Esophagus squamous epithelium (tissue), 5 donors: ENCODE results near the gene UNC93B1. TPM values are rescaled to one million over a fixed set of nuclear protein-coding genes. Genes with fewer than 3 reads are reported as not detected.

Experiments
- DNase-seq: peaks from one replicate; lab custom pipeline; 2025; lab: John Stamatoyannopoulos, UW
- H3K27ac ChIP-seq, 4 donors: fragments of 200-600 bp; sonication (generic); one replicate each; pipeline ENCODE4 v1.5.1; 2016 to 2019; ENCODE audit warnings: mild to moderate bottlenecking in 1 of 4
- H3K27me3 ChIP-seq, 4 donors: fragments of 200-600 bp; sonication (generic); 1 replicate in 3 of 4; 2 replicates in 1 of 4; pipeline versions ENCODE4 v1.5.1 to v1.6.0; 2017 to 2021; ENCODE audit warnings: antibody characterized with exemption in 1 of 4
- H3K36me3 ChIP-seq, 3 donors: fragments of 200-600 bp; sonication (generic); one replicate each; pipeline ENCODE4 v1.5.1; 2016 to 2019
- H3K4me1 ChIP-seq, 3 donors: fragments of 200-600 bp; sonication (generic); one replicate each; pipeline ENCODE4 v1.5.1; 2017 to 2019
- H3K4me3 ChIP-seq, 4 donors: fragments of 200-600 bp; sonication (generic); 1 replicate in 3 of 4; 2 replicates in 1 of 4; pipeline ENCODE4 v1.5.1; 2016 to 2019; ENCODE audit warnings: mild to moderate bottlenecking in 2 of 4, moderate library complexity in 1 of 4
- H3K9me3 ChIP-seq, 3 donors: fragments of 200-600 bp; sonication (generic); one replicate each; pipeline ENCODE4 v1.5.1; 2016 to 2019
- POLR2A ChIP-seq, 4 donors: fragments of 450-650 bp; IDR thresholded peaks; one replicate each; pipeline ENCODE4 v1.6.1; 2017; ENCODE audit warnings: antibody characterized with exemption in 4 of 4, mild to moderate bottlenecking in 4 of 4, moderate library complexity in 3 of 4
- WGBS, 2 donors: methylation state at CpG; one replicate each; pipeline ENCODE4 v1.1.5; 2018; 5-methylcytosine and 5-hydroxymethylcytosine counted together
- intact Hi-C: fragments of 100-400 bp; cut with DNase I; formaldehyde crosslinking; loops from one replicate; pipeline ENCODE4 v1.15.0; 2022
- total RNA-seq, 4 donors: library from RNA; depleted of rRNA; stranded (reverse); fragments of >200 nt; gene quantifications; one replicate each; pipeline ENCODE4 v1.1.0, GENCODE V29; 2016
- TF ChIP-seq, protein P1 (sequence below), 6 experiments: fragments of 450-650 bp in 4 of 6; fragments of 200-600 bp in 2 of 6; sonication (generic) in 2 of 6; IDR thresholded peaks; one replicate each; pipeline ENCODE4 v1.5.1; 2016 to 2019; ENCODE audit warnings: antibody characterized with exemption in 6 of 6, mild to moderate bottlenecking in 4 of 6, moderate library complexity in 4 of 6
- donor health status: DM: yes; HTN: yes; CAD: no.

Gene UNC93B1
- total RNA-seq, 4 donors from 2014 or later = 13.5 to 38.0 (median 31.5) TPM

DNA sequence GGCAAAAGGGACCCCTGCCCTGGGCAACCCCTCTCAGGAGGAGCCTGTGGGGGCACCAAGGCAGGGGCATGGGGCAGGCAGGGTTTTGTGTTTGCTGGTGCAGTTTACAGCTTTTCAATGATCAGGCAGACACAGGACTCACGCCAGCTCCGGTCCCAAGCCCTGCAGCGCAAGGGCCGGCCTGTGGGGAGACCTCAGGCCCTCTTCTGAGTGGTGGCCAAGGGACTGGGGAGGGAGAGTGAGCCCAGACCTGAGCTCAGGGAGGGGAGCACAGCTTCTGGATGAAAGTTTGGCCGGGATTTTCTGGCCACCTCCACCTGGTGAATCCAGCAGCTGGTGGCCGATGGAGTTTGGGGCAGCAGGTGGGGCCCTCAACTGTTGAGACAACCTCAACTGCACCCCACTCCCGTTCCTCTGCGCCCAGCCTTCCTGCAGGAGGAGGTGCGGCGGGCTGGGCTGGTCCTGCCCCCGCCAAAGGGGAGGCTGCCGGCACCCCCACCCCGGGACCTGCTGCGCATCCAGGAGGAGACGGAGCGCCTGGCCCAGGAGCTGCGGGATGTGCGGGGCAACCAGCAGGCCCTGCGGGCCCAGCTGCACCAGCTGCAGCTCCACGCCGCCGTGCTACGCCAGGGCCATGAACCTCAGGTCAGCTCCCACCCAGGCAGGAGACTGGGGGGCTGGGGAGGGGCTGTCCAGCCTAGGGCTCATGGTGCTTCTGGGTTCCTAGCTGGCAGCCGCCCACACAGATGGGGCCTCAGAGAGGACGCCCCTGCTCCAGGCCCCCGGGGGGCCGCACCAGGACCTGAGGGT is 38.5 kb upstream of the UNC93B1 start:
- intact Hi-C loops = no loop called here
- peaks cover 12 to 57% (median 28%) of the 10 kb centered on the region in 3 donors for H3K36me3 ChIP-seq
- peak overlapping the region in 3 of 4 donors; percentile 45 to 52 (median 47) for H3K27ac ChIP-seq
- no peak overlapping the region for H3K4me3 ChIP-seq
- H3K4me1 ChIP-seq = peaks cover 36 to 70% (median 51%) of the 10 kb centered on the region in 3 donors
- no CpG with 5 or more reads among the region's 27 CpGs for WGBS, 2 donors
- DNase-seq = no peak
- H3K9me3 ChIP-seq = no peaks in the 10 kb centered on the region
- no peak for TF ChIP-seq POLR2A (IDR thresholded peaks at IDR 0.05)
- TF ChIP-seq, protein P1, sequence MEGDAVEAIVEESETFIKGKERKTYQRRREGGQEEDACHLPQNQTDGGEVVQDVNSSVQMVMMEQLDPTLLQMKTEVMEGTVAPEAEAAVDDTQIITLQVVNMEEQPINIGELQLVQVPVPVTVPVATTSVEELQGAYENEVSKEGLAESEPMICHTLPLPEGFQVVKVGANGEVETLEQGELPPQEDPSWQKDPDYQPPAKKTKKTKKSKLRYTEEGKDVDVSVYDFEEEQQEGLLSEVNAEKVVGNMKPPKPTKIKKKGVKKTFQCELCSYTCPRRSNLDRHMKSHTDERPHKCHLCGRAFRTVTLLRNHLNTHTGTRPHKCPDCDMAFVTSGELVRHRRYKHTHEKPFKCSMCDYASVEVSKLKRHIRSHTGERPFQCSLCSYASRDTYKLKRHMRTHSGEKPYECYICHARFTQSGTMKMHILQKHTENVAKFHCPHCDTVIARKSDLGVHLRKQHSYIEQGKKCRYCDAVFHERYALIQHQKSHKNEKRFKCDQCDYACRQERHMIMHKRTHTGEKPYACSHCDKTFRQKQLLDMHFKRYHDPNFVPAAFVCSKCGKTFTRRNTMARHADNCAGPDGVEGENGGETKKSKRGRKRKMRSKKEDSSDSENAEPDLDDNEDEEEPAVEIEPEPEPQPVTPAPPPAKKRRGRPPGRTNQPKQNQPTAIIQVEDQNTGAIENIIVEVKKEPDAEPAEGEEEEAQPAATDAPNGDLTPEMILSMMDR (IDR thresholded peaks at IDR 0.05) = no peak
- no peaks in the 10 kb centered on the region for H3K27me3 ChIP-seq

DNA sequence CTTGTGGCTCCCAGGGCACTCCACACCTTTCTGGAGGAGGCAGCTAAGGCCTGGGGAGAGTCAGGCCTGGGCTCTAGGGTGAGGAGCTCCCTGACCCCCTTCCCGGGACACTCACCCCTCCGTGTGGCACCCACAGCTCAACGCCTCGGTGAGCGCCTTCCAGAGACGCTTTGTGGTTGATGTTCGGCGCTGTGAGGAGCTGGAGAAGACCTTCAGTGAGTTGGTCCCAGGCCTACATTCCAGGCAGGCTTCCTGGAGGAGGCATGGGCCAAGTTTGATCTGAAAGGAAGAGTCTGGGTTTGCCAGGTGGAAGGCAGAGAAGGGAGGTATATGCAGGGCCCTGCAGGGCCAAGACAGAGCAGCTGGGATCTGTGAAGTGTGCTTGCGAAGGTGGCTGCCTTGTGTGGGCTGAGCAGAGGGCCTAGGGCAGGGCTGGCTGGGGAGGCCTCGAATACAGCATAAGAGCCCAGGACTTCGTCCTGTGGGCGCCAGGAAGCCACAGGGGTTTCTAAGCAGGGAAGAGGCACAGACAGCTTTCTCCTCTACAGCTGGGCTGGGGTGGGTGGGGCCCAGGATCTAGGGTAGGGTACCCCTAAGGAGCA is 37.8 kb upstream of the UNC93B1 start:
- no CpG with 5 or more reads among the region's 12 CpGs for WGBS, 2 donors
- intact Hi-C loops = no loop called here
- peaks cover 12 to 53% (median 28%) of the 10 kb centered on the region in 3 donors for H3K36me3 ChIP-seq
- H3K4me3 ChIP-seq = peak overlapping the region in 1 of 4 donors; percentile 96
- peaks cover 43 to 75% (median 57%) of the 10 kb centered on the region in 3 donors for H3K4me1 ChIP-seq
- no peaks in the 10 kb centered on the region for H3K27me3 ChIP-seq
- no peak for DNase-seq
- TF ChIP-seq, protein P1 (IDR thresholded peaks at IDR 0.05) = no peak
- TF ChIP-seq POLR2A (IDR thresholded peaks at IDR 0.05) = no peak
- H3K9me3 ChIP-seq = no peaks in the 10 kb centered on the region
- H3K27ac ChIP-seq = peak overlapping the region; percentile 89 to 90 (median 90)

DNA sequence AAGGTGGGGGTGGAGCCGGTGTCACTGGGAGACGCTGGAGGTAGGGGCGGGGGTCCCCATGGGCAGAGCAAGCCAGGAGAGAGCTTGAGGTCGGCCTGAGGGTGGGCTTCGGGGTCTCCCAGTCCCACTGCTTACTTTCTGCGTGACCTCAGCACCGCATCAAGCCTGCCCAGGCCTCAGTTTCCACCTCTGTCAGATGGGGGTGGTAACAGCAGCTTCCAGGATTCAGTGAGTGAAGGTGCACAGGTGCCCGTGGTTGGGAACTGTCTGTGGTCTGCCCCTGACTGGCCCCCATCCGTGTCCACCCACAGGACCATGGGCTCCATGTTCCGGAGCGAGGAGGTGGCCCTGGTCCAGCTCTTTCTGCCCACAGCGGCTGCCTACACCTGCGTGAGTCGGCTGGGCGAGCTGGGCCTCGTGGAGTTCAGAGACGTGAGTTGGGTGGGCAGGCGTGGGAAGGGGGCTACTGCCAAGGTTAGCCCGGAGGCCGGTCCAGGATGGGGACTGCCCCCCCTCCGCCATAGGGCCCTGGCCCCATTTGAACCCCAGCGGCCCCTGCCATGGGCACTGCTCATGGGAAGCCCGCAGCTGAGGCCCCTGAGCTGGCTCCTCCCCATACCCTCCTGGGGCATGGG is 37.2 kb upstream of the UNC93B1 start:
- DNase-seq = no peak
- WGBS, 2 donors = 72 to 100% methylated on average over 1 to 7 of the region's 23 CpGs
- H3K4me1 ChIP-seq = peaks cover 47 to 81% (median 63%) of the 10 kb centered on the region in 3 donors
- TF ChIP-seq, protein P1 (IDR thresholded peaks at IDR 0.05) = no peak
- TF ChIP-seq POLR2A (IDR thresholded peaks at IDR 0.05) = no peak
- H3K27ac ChIP-seq = peak overlapping the region; percentile 89 to 90 (median 90)
- peaks cover 12 to 53% (median 22%) of the 10 kb centered on the region in 3 donors for H3K36me3 ChIP-seq
- intact Hi-C loops = no loop called here
- H3K27me3 ChIP-seq = no peaks in the 10 kb centered on the region
- no peaks in the 10 kb centered on the region for H3K9me3 ChIP-seq
- H3K4me3 ChIP-seq = peak overlapping the region; percentile 68 to 96 (median 74)

DNA sequence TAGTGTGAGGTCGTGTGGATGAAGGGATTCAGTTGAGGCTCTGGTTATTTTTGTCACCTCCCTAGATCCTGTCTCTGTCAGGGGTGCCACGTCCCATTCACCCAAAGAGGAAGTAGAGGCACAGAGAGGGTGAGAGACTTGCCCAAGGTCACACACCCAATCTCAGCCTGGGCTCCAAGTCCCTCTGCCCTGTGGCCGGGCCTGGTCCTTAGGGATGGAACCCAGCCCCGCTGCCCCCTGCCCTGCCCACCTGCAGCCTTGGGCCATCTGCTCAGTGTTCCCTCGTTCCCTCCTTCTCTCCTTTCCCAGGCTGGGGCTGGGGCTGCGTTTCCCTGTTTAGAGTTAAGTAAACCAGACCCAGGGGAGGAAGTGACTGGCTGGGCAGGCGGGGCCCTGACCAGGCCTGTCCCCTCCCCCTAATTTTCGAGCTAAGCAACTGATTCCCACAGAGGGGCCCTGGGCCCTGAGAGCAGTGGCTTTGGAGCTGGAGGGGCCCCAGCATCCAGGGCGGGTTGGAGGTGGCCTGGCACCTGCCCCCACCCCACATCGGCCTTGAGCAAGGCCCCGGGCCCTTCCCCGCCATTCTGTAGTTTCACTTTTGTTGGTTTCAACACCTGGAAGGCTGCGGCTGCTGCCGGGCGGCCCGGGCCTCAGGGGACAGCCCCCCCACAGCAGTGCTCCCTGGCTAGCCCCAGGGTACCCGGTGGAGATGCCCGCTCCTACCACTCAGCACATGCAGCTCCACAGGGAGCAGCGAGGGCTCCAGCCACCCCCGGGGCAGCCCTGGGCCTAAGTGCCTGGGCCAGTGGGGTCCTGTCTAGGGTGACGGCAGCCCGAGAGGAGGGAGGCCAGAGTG is 36.4 kb upstream of the UNC93B1 start:
- no peak for DNase-seq
- Histone ChIP-seq H3K4me1 (peaks cover 47 to 85% (median 66%) of the 10 kb centered on the region in 3 donors), H3K36me3 (peaks cover 12 to 53% (median 15%) of the 10 kb centered on the region in 3 donors), H3K9me3 (no peaks in the 10 kb centered on the region), H3K27me3 (no peaks in the 10 kb centered on the region), H3K4me3 (peak overlapping the region; percentile 68 to 96 (median 74)), H3K27ac (peak overlapping the region; percentile 89 to 90 (median 90))
- peak in 1 of 4 donors; percentile 26 for TF ChIP-seq POLR2A (IDR thresholded peaks at IDR 0.05)
- TF ChIP-seq, protein P1 (IDR thresholded peaks at IDR 0.05) = no peak
- intact Hi-C loops = no loop called here
- 0 to 8% methylated on average over 7 to 10 of the region's 22 CpGs for WGBS, 2 donors
